T-helper 17 cell (primary cell): ENCODE data around the gene ARHGAP25. TPM values are rescaled to one million over a fixed set of nuclear protein-coding genes. Genes with fewer than 3 reads are reported as not detected.
A peak's percentile ranks its signal among the peaks of the same experiment; 100 is the strongest.

Experiments
- ATAC-seq: fragments of 150-1000 bp; cut with Tn5 transposase; 2 replicates; pipeline ENCODE4 v1.10.0; 2021; ENCODE audit warnings: mild to moderate bottlenecking, moderate library complexity
- DNase-seq, 3 donors: peaks; one replicate each; pipeline versions ENCODE4 v3.0.0 to v3.0.0-alpha.2; 2020 to 2021
- H3K9me3 ChIP-seq: one replicate; pipeline ENCODE4 v1.7.0; 2013; ENCODE audit warnings: low read length, mild to moderate bottlenecking; ENCODE audit not compliant: control insufficient read depth, poor library complexity, severe bottlenecking
- H3K27ac Mint-ChIP-seq: one replicate; pipeline ENCODE4 v1.8.0; 2022; ENCODE audit warnings: mild to moderate bottlenecking, moderate library complexity, mixed read lengths
- H3K27me3 Mint-ChIP-seq: one replicate; pipeline ENCODE4 v1.8.0; 2022; ENCODE audit warnings: mixed read lengths
- H3K36me3 Mint-ChIP-seq: one replicate; pipeline ENCODE4 v1.8.0; 2022; ENCODE audit warnings: low read depth, mixed read lengths
- H3K4me1 Mint-ChIP-seq: one replicate; pipeline ENCODE4 v1.8.0; 2022; ENCODE audit warnings: mild to moderate bottlenecking, mixed read lengths
- H3K4me3 Mint-ChIP-seq: one replicate; pipeline ENCODE4 v1.8.0; 2022; ENCODE audit warnings: mild to moderate bottlenecking, moderate library complexity, mixed read lengths
- total RNA-seq, 4 donors: library from RNA in 2 of 4; stranded (reverse) in 2 of 4; gene quantifications; one replicate each; pipeline ENCODE4 v1.2.3 and lab custom pipeline; 2022 to 2026

ARHGAP25 gene
- 10 to 100 TPM; 75.6 to 90.6 TPM for total RNA-seq
- total RNA-seq (lab: John Stamatoyannopoulos, UW) = 115 to 218 reads per million in 2 donors

DNA sequence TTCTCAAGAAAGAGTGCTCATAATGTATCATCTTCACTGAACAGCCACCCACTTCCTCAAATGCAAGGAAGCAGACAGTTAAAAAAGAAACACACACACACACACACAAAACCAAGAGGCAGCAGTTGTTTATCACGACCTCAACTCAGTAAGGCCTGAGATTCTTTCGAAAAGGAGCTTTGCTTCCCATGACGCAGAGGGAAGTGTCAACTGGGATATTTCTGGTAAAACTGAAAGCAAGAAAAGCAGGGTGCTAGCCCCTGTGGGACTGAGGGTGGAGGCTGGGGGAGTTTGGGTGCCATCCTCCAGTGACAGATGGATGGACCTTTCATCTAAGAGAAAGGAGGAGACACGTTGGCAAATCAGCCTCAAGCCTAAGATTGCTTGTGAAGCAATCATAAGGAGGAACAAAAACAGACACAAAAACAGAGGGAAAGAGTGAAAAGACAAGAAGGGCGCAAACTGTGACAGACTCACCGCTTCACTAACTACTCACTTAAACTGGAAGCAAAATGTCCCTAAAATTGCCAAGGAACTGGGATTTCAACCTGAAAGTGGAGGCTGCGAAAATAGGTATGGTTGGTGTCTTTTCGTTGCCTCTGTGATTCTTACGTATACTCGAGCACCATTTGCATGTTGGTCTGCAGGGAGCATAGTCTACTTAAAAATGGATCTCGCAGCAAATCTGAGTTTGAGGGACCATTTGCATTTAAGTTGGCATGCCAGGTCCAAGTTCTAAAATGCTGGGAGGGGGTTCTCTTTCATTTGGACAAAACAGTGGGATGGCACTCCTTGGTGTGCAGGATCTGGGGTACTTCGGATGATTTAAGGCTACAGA lies at the start of gene ARHGAP25:
Gene ARHGAP25, plus strand, starts transcription at position 124 of the 838 bp plus-strand sequence. Its CDS starts 389 bp downstream, at position 513.
- DNase-seq = no peak

GRCh38 chr2:68686178-68686577 lies 48.4 kb upstream of the ARHGAP25 start:
- DNase-seq = no peak
- Mint-ChIP-seq H3K36me3 (peaks cover 3% of the 10 kb centered on the region), H3K4me3 (no peak overlapping the region), H3K4me1 (peaks cover 5% of the 10 kb centered on the region), H3K27me3 (peaks cover 22% of the 10 kb centered on the region), H3K27ac (no peak overlapping the region)
- ATAC-seq = no peak
- no peaks in the 10 kb centered on the region for H3K9me3 ChIP-seq

More for the DNA sequence above, at the start of gene ARHGAP25:
- no peaks in the 10 kb centered on the region for H3K27me3 Mint-ChIP-seq
- H3K36me3 Mint-ChIP-seq = peaks cover 12% of the 10 kb centered on the region
- H3K9me3 ChIP-seq = no peaks in the 10 kb centered on the region
- peak; percentile 66 for ATAC-seq
- H3K27ac Mint-ChIP-seq = no peak within 1 kb of the TSS
- H3K4me3 Mint-ChIP-seq = no peak within 1 kb of the TSS
- peaks cover 35% of the 10 kb centered on the region for H3K4me1 Mint-ChIP-seq

- H3K4me3 Mint-ChIP-seq = no peak overlapping the region
- H3K27ac Mint-ChIP-seq = no peak overlapping the region
- H3K27me3 Mint-ChIP-seq = peaks cover 14% of the 10 kb centered on the region
- no peak for ATAC-seq
- peaks cover 5% of the 10 kb centered on the region for H3K4me1 Mint-ChIP-seq
- DNase-seq = no peak
- no peaks in the 10 kb centered on the region for H3K9me3 ChIP-seq
- H3K36me3 Mint-ChIP-seq = no peaks in the 10 kb centered on the region
Observed at GRCh38 chr2:68687018-68687417, 47.6 kb upstream of the ARHGAP25 start.

- peaks cover 15% of the 10 kb centered on the region for H3K27me3 Mint-ChIP-seq
- no peak overlapping the region for H3K27ac Mint-ChIP-seq
- H3K4me1 Mint-ChIP-seq = peaks cover 5% of the 10 kb centered on the region
- H3K9me3 ChIP-seq = no peaks in the 10 kb centered on the region
- peak overlapping the region; percentile 25 for H3K4me3 Mint-ChIP-seq
- ATAC-seq (peak; percentile 30), DNase-seq (no peak)
- peaks cover 7% of the 10 kb centered on the region for H3K36me3 Mint-ChIP-seq
Observed at GRCh38 chr2:68689553-68690537, 44.8 kb upstream of the ARHGAP25 start.

DNA sequence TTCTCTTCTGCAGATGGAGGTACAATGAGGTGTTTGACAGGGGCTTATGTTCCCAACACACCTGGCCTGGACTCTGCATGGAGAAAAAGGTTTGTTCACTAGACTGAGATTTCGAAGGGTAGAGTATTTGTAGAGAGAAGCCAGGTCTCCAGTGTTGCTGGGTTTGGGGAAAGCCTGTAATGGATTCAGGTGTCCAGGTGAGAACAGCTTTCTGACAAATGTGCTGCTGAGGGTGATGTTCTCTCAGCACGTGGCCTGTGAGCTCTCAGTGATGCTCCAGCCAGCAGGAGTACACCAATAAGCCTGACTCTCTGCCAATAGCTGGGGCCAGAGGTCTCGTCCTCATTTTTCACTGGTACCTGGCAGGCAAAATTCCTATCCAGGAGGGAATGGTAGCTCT lies 43.8 kb upstream of the ARHGAP25 start:
- Mint-ChIP-seq H3K4me3 (no peak overlapping the region), H3K27me3 (peaks cover 19% of the 10 kb centered on the region), H3K36me3 (peaks cover 7% of the 10 kb centered on the region), H3K27ac (no peak overlapping the region), H3K4me1 (peaks cover 5% of the 10 kb centered on the region)
- H3K9me3 ChIP-seq = no peaks in the 10 kb centered on the region
- DNase-seq (no peak), ATAC-seq (no peak)

DNA sequence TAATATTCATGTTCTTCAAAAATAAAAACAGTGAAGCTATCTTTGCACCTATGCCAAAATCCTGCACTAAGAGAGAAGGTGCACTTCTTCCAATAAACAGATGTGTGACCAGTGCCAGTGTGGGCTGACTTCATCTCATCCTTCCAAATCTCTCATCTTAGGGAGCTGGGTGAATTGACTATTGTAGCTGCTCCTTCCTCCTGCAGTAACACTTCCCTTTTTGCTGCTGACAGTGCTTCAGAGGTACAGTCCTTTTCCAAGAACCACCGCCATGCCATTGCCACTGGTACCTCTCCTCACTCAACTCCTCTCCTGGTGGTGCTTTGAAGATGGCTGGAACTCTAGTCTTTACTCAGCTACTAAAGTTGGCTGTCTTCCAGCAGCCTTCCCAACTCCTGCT lies 42.1 kb upstream of the ARHGAP25 start:
- Mint-ChIP-seq H3K4me1 (peaks cover 5% of the 10 kb centered on the region), H3K36me3 (peaks cover 7% of the 10 kb centered on the region), H3K4me3 (no peak overlapping the region), H3K27ac (no peak overlapping the region), H3K27me3 (peaks cover 23% of the 10 kb centered on the region)
- DNase-seq (no peak), ATAC-seq (no peak)
- no peaks in the 10 kb centered on the region for H3K9me3 ChIP-seq

- H3K4me1 Mint-ChIP-seq = peaks cover 5% of the 10 kb centered on the region
- no peaks in the 10 kb centered on the region for H3K9me3 ChIP-seq
- DNase-seq (no peak), ATAC-seq (no peak)
- H3K27me3 Mint-ChIP-seq = peaks cover 23% of the 10 kb centered on the region
- no peak overlapping the region for H3K4me3 Mint-ChIP-seq
- peaks cover 7% of the 10 kb centered on the region for H3K36me3 Mint-ChIP-seq
- H3K27ac Mint-ChIP-seq = no peak overlapping the region
Observed at GRCh38 chr2:68693951-68694350, 40.7 kb upstream of the ARHGAP25 start.

DNA sequence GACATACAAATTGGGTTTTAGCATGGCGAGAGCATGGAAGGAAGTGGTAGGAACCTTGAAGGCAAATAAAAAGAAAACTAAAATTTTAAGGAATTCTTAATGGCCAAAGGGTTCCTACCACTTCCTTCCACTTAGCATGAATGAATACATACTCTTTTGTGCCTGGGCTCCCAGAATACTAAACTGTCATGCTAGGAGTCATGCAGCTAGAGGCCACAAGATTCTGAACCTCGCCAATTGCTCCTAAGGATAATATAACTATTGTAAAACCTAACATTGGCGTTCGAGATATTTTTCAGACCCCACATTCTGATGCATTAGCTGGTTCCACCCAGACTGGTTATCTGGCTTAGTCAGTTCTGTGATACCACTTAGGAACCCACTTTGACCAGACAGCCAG lies 38.6 kb upstream of the ARHGAP25 start:
- no peaks in the 10 kb centered on the region for H3K9me3 ChIP-seq
- no peak overlapping the region for H3K4me3 Mint-ChIP-seq
- no peaks in the 10 kb centered on the region for H3K4me1 Mint-ChIP-seq
- DNase-seq (no peak), ATAC-seq (no peak)
- peaks cover 17% of the 10 kb centered on the region for H3K27me3 Mint-ChIP-seq
- no peak overlapping the region for H3K27ac Mint-ChIP-seq
- H3K36me3 Mint-ChIP-seq = peaks cover 10% of the 10 kb centered on the region

- Mint-ChIP-seq H3K27ac (no peak overlapping the region), H3K36me3 (peaks cover 10% of the 10 kb centered on the region), H3K4me3 (no peak overlapping the region), H3K4me1 (no peaks in the 10 kb centered on the region), H3K27me3 (peaks cover 17% of the 10 kb centered on the region)
- DNase-seq = no peak
- H3K9me3 ChIP-seq = no peaks in the 10 kb centered on the region
- no peak for ATAC-seq
Observed at GRCh38 chr2:68696554-68696953, 38.1 kb upstream of the ARHGAP25 start.

GRCh38 chr2:68698567-68699377 lies 35.8 kb upstream of the ARHGAP25 start:
- Mint-ChIP-seq H3K36me3 (peaks cover 3% of the 10 kb centered on the region), H3K4me3 (no peak overlapping the region), H3K27me3 (peaks cover 8% of the 10 kb centered on the region), H3K4me1 (peaks cover 8% of the 10 kb centered on the region), H3K27ac (no peak overlapping the region)
- ATAC-seq (no peak), DNase-seq (no peak)
- H3K9me3 ChIP-seq = no peaks in the 10 kb centered on the region

DNA sequence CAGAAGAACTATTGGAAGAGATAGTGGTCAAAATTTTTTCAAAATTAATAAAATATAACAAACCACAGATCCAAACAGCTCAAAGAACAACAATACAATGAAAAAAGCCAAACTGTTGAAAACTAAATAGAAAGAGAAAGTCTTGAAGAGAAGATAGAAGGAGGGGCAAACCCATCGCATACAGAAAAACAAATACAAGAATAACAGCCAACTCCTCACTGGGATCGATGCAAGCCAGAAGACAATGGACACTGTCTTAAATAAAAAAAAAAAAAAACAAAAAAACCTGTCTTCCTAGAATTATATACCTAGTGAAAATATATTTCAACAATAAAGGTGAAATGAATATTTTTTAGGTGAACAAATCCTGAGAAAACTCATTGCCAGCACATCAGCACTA lies 34.1 kb upstream of the ARHGAP25 start:
- no peak overlapping the region for H3K4me3 Mint-ChIP-seq
- peaks cover 4% of the 10 kb centered on the region for H3K27me3 Mint-ChIP-seq
- H3K9me3 ChIP-seq = no peaks in the 10 kb centered on the region
- peaks cover 3% of the 10 kb centered on the region for H3K36me3 Mint-ChIP-seq
- peaks cover 8% of the 10 kb centered on the region for H3K4me1 Mint-ChIP-seq
- no peak overlapping the region for H3K27ac Mint-ChIP-seq
- ATAC-seq (no peak), DNase-seq (no peak)

GRCh38 chr2:68706637-68707036 lies 28.0 kb upstream of the ARHGAP25 start:
- no peaks in the 10 kb centered on the region for H3K9me3 ChIP-seq
- no peaks in the 10 kb centered on the region for H3K27me3 Mint-ChIP-seq
- ATAC-seq = no peak
- no peak overlapping the region for H3K27ac Mint-ChIP-seq
- no peaks in the 10 kb centered on the region for H3K36me3 Mint-ChIP-seq
- no peak overlapping the region for H3K4me3 Mint-ChIP-seq
- H3K4me1 Mint-ChIP-seq = peaks cover 15% of the 10 kb centered on the region
- no peak for DNase-seq
